GM21447 (cell line): Measurements from ENCODE around the gene EDEM2.
"Not testable (repeated sequence)": the region's sequence is repeated elsewhere in the genome, so short reads cannot be mapped to it uniquely, and the experiment has no call there.

Source experiments
- ATAC-seq: cut with Tn5 transposase; IDR thresholded peaks from one replicate; pipeline ENCODE4 v1.9.1; 2021; ENCODE audit not compliant: unreplicated experiment

The EDEM2 gene

DNA sequence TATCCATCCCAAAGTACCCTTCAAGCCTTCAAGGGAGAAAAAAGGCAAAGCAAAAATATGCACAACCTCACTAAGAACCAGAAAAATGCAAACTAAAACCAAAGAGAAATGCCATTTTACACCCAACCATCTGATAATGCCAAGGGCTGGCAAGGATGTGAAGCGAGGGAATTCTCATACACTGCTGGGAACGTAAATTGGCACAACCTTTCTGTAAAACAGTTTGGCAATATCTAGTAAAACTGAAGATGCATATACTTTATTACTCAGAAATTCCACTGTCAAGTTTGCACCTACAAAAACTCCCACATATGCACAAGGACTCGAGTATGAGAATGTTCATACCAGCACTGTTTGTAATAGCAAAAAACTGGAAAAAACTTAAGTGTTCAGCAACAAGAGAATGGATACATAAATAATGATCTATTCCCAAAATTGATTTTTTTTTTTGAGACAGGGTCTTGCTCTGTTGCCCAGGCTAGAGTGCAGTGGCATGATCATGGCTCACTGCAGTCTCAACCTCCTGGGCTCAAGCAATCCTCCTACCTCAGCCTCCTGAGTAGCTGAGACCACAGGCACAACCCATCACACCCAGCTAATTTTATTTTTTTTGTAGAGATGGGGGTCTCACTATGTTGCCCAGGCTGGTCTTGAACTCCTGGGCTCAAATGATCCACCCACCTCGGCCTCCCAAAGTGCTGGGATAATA is 21.7 kb upstream of the EDEM2 start:
- not testable (repeated sequence) for ATAC-seq

- no peak for ATAC-seq
Observed at GRCh38 chr20:35167787-35168186, 20.7 kb upstream of the EDEM2 start.

- no peak for ATAC-seq
Observed at GRCh38 chr20:35166242-35166830, 19.2 kb upstream of the EDEM2 start.

GRCh38 chr20:35165221-35166185 is 18.4 kb upstream of the EDEM2 start:
- no peak for ATAC-seq

DNA sequence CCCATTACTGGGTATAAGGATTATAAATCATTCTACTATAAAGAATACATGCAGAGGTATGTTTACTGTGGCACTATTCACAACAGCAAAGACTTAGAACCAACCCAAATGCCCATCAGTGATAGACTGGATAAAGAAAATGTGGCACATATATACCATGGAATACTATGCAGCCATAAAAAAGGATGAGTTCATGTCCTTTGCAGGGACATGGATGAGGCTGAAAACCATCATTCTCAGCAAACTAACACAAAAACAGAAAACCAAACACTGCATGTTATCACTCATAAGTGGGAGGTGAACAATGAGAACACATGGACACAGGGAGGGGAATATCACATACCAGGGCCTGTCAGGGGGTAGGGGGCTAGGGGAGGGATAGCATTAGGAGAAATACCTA is 17.4 kb upstream of the EDEM2 start:
- ATAC-seq, result not testable (repeated sequence)

DNA sequence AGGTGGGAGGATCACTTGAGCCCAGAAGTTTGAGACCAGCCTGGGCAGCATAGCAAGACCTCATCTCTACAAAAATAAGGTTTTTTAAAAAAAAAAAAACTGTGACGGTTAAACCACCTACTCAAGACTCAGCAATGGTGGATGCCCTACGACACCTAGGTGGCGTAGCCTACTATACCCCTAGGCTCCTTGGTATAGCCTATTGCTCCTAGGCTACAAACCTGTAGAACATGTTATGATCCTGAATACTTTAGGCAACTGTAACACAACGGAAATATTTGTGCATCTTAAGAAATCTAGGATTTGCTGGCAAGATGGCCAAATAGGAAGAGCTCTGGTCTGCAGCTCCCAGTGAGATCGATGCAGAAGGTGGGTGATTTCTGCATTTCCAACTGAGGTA is 13.2 kb upstream of the EDEM2 start:
- ATAC-seq, result not testable (repeated sequence)

GRCh38 chr20:35156978-35157377 is 9.8 kb upstream of the EDEM2 start:
- no peak for ATAC-seq

DNA sequence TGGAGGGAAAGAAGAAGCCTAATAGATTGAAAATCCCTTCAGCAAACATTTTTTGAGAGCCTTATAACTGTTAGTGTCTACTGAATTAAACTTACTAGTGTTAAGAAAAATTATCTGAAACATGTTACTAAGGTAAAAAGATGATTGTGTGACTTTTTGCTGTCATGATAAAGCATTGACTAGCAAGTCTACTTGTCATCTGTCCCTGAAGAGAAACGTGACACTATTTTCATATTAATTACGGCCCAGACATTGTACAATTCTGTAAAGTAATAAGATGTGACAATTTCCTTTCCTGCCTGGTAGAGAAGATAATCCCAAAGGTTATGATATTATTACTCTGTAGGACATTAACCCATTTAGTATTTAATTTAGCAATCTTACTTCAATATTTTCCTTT is 8.8 kb upstream of the EDEM2 start:
- no peak for ATAC-seq

- no peak for ATAC-seq
Observed at GRCh38 chr20:35151736-35152135, 4.6 kb upstream of the EDEM2 start.

- no peak for ATAC-seq
Observed at GRCh38 chr20:35150846-35151579, 3.9 kb upstream of the EDEM2 start.

GRCh38 chr20:35147575-35148071 is 487 bp upstream of the EDEM2 start:
- ATAC-seq, result peak; percentile 20

- peak; percentile 11 for ATAC-seq
Observed at GRCh38 chr20:35146299-35146919, 727 bp downstream of the EDEM2 start.

- ATAC-seq, result no peak
Observed at GRCh38 chr20:35145141-35145564, 2.0 kb downstream of the EDEM2 start.

- ATAC-seq, result no peak
Observed at GRCh38 chr20:35144694-35145093, 2.4 kb downstream of the EDEM2 start.

GRCh38 chr20:35135867-35136586 is 11.1 kb downstream of the EDEM2 start:
- no peak for ATAC-seq

DNA sequence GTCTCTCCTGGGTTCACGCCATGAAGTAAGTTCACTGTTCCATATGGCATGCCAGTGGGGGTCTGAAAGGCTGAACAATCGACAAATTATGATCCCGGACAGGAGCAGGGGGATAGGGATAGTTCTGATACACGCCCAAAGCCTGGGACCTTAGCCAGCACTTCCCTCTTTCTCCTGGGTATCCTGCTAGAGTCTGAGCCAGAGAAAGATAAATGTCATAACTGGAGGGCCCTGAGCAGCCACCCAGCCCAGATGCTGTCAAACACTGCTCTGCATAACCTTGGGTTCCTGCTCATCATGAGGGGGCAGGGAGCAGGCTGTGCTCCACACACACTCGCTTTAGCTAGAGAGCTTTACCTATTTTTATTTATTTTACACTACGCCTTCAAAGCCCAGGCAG is 12.3 kb downstream of the EDEM2 start:
- no peak for ATAC-seq

DNA sequence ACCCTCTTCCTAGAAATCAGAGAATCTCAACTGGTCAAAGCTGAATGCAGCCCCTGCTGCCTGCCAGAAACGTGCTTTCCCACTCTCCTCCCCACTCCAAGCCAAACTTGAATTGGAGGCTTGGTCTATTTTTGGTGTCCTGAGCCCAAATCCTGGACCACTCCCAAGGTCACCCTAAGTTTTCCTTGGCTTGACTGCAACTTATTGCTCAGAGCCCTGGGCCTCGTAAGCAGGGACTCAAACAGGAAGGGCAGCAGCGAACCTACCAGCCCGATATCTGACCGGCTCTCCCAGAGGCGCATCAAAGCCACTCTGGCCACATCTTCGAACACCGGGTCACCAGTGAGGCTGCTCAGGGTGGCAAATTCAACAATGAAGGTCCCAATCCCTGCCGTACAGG is 12.7 kb downstream of the EDEM2 start:
- no peak for ATAC-seq

DNA sequence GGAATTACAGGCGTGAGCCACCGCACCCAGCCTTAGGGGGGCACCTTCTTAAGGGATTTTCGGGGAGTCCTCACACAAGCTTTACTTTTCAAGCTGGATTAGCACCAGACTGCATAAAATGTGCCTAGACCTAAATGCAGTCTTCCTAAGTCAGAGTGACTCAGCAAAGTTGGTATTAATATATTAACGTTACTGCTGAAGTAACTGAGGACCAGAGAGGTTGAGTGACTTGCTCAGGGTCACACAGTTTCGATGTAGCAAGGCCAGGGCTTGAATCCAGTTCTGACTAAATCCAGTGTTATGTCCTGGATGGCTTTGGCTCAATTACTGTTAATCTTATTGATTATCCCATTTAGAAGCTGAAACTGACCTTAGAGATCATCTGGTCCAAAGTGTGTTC is 13.4 kb downstream of the EDEM2 start:
- ATAC-seq, result no peak

DNA sequence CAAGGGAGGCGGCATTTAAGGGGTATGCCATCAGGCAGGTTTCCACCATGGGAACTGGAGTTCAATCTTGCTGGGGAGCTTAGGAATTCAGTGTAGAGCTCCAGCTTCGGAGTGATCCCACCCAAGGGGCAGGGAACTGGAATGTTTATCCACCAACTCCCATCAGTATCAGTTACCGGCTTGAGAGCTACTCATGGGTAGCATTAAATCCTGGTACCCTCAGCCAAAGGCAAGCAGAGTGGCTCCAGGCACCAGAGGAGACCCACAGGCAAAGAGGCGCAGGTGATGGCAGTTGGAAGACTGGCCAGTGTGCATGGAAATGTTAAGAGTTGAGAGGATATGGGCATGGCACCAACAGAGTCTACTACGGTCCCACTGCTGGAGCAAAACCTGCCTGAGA is 14.1 kb downstream of the EDEM2 start:
- no peak for ATAC-seq

- no peak for ATAC-seq
Observed at GRCh38 chr20:35131934-35132333, 15.2 kb downstream of the EDEM2 start.
